GM06990 (cell line): ENCODE results near the gene MVP.
A peak's percentile ranks its signal among the peaks of the same experiment; 100 is the strongest.

Experiments used
- DNase-seq: peaks from one replicate; pipeline ENCODE4 v3.0.0-alpha.2; 2011; ENCODE audit not compliant: insufficient read length; ENCODE audit errors: extremely low read depth
- H3K27me3 ChIP-seq: replicated peaks from 2 replicates; pipeline ENCODE4 v1.6.0; 2011; ENCODE audit warnings: low read length; ENCODE audit not compliant: control insufficient read depth, insufficient read depth
- H3K36me3 ChIP-seq: 2 replicates; pipeline ENCODE4 v1.5.1; 2011; ENCODE audit warnings: low read length; ENCODE audit not compliant: control insufficient read depth, insufficient read depth
- H3K4me3 ChIP-seq: replicated peaks from 2 replicates; pipeline ENCODE4 v1.5.1; 2011; ENCODE audit warnings: low read depth, mild to moderate bottlenecking, control low read depth, low read length
- TF ChIP-seq, protein P1 (sequence below): IDR thresholded peaks from 2 replicates; pipeline ENCODE4 v1.5.1; 2011; ENCODE audit warnings: low read length, control low read depth, mild to moderate bottlenecking, inconsistent platforms; ENCODE audit not compliant: insufficient read depth, poor library complexity, severe bottlenecking

The MVP gene

DNA sequence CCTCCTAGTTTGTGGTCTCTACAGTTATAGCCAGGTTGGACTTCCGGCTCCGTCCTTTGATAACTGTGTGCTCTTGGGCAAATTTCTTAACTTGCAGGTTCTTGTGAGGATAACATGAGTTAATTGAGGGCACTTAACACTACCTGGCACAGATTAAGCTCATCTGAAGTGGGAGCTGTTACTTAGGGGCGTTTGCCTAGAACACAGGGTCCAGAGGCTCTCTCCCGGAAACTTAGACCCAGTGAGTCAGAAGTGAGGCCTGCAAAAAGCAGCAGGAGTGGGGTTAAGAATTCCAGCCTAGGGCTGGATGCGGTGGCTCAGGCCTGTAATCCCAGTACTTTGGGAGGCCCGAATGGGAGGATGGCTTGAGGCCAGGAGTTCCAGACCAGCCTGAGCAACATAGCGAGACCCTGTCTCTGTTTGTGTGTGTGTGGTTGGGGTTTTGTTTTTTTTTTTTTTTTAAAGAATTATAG, 1.4 kb downstream of the MVP start:
- TF ChIP-seq, protein P1, sequence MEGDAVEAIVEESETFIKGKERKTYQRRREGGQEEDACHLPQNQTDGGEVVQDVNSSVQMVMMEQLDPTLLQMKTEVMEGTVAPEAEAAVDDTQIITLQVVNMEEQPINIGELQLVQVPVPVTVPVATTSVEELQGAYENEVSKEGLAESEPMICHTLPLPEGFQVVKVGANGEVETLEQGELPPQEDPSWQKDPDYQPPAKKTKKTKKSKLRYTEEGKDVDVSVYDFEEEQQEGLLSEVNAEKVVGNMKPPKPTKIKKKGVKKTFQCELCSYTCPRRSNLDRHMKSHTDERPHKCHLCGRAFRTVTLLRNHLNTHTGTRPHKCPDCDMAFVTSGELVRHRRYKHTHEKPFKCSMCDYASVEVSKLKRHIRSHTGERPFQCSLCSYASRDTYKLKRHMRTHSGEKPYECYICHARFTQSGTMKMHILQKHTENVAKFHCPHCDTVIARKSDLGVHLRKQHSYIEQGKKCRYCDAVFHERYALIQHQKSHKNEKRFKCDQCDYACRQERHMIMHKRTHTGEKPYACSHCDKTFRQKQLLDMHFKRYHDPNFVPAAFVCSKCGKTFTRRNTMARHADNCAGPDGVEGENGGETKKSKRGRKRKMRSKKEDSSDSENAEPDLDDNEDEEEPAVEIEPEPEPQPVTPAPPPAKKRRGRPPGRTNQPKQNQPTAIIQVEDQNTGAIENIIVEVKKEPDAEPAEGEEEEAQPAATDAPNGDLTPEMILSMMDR = no peak
- Histone ChIP-seq H3K27me3 (no peaks in the 10 kb centered on the region), H3K4me3 (peak overlapping the region; percentile 88)

DNA sequence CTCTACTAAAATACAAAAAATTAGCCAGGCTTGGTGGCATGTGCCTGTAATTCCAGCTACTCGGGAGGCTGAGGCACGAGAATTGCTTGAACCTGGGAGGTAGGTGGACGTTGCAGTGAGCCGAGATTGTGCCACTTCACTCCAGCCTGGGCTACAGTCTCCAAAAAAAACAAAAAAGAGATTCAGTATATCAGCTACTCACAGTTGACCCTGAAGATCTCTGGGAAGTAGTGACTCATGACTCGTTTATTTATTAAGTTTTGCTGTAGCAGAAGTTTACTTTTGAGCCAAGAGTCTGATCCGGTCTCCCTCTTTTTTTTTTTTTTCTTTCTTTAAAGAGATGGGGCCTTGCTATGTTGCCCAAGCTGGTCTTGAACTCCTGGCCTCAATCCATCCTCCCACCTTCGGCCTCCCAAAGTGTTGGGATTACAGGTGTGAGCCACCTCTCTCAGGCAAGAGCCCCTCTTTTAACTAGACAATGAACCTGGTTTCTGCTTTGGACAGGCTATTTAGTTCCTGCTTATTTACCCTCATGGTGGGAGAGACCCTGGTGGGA, 4.4 kb downstream of the MVP start:
- H3K27me3 ChIP-seq = no peaks in the 10 kb centered on the region
- TF ChIP-seq, protein P1 = no peak
- no peak overlapping the region for H3K4me3 ChIP-seq
- peaks cover 2% of the 10 kb centered on the region for H3K36me3 ChIP-seq
- no peak for DNase-seq

More for the DNA sequence above, 1.4 kb downstream of the MVP start:
- no peak for DNase-seq
- peaks cover 7% of the 10 kb centered on the region for H3K36me3 ChIP-seq

DNA sequence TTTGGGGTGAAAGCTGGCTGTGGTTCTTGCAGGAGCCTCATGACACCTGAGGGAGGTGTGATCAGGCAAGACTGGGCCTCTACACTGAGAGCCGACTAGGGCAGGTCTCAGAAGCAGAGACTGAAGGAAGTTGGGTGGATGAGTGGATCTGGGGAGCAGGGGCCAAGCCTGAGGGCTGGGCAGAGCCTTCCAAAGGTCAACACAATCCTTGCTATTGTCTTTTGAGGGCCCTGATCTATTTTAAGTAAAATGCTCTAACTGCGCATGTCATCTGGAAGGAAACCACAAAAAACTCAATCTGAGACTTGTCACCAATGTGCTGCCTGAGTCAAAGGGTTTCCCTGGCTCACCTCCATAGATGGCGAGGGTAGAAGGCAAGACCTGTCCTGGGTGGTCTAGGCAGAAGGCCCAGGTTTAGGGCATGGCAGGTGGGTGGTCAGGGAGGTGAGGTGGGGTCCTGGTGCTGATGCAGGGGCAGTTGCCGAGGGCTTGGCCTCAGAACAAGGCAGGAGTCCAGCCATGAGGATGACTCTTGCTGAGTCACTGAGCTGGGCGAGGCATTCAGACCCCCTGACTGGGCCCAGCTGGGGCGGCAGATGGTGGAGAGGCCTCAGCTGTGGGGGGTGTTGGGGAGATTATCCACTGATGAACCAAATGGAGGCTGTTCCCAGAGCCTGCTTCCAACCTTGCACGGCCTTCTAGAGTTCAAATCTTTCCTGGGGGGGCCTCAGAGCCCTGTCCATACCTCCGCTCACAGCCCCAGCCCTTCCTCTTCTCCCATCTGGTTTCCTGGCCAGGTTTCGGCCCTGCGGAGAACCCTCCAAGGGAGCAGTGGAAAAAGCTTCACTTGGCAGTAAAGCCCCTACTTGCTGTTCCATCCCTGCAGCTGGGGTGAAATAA, 5.1 kb downstream of the MVP start:
- TF ChIP-seq, protein P1 = no peak
- DNase-seq = peak; percentile 54
- Histone ChIP-seq H3K36me3 (peaks cover 4% of the 10 kb centered on the region), H3K27me3 (no peaks in the 10 kb centered on the region), H3K4me3 (no peak overlapping the region)

DNA sequence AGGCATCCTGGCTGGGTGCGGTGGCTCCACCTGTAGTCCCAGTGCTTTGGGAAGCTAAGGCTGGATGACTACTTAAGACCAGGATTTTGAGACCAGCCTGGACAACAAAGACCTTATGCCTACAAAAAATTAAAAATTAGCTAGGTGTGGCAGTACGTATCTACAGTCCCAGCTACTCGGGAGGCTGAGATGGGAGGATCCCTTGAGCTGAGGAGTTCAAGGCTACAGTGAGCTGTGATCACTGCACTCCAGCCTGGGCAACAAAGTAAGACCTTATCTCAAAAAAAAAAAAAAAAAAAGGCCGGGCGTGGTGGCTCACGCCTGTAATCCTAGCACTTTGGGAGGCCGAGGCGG, 6.1 kb downstream of the MVP start:
- TF ChIP-seq, protein P1 = no peak
- H3K27me3 ChIP-seq = no peaks in the 10 kb centered on the region
- H3K4me3 ChIP-seq = no peak overlapping the region
- H3K36me3 ChIP-seq = peaks cover 8% of the 10 kb centered on the region
- DNase-seq = no peak

DNA sequence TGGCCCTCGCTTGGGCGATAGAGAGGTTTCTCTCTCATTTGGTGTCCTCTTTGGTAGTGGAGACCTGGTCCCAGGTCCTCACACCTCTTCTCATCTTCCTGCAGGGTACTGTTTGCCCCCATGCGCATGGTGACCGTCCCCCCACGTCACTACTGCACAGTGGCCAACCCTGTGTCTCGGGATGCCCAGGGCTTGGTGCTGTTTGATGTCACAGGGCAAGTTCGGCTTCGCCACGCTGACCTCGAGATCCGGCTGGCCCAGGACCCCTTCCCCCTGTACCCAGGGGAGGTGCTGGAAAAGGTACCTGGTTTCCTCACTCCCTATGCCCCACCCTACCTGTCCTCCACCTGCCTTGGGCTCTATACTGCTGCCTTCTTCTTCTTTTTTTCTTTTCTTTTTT, 10.5 kb downstream of the MVP start:
- Histone ChIP-seq H3K27me3 (no peaks in the 10 kb centered on the region), H3K4me3 (no peak overlapping the region), H3K36me3 (peaks cover 24% of the 10 kb centered on the region)
- TF ChIP-seq, protein P1 = no peak
- no peak for DNase-seq
